SK-N-SH (cell line): ENCODE measurements around the gene AOAH. TPM values are rescaled to one million over a fixed set of nuclear protein-coding genes. Genes with fewer than 3 reads are reported as not detected.

ENCODE experiments used
- CTCF ChIA-PET: fragments of 300-600, 350-600 bp; formaldehyde crosslinking; extraction: SDS; loops from one replicate; lab custom pipeline; 2021; lab: Yijun Ruan, JAX
- POLR2A ChIA-PET: fragments of 350-600 bp; sonication (Branson Sonifier 250); formaldehyde crosslinking; extraction: SDS; loops from one replicate; lab custom pipeline; 2020; ENCODE audit warnings: antibody characterized with exemption, inconsistent platforms; lab: Yijun Ruan, JAX
- DNase-seq: peaks from one replicate; pipeline ENCODE4 v3.0.0; 2012
- H2AFZ ChIP-seq: fragments of 200-600 bp; sonication (generic); 2 replicates; pipeline ENCODE4 v1.8.1; 2016; ENCODE audit warnings: antibody characterized with exemption, mild to moderate bottlenecking, low read depth
- H3F3A ChIP-seq: fragments of 200-600 bp; sonication (generic); replicated peaks from 2 replicates; pipeline ENCODE3; 2016; ENCODE audit warnings: antibody characterized with exemption, mild to moderate bottlenecking; ENCODE audit not compliant: insufficient read depth
- H3K27ac ChIP-seq, 2 experiments: fragments of 200-500 bp in 1 of 2; fragments of 200-600 bp in 1 of 2; sonication (Bioruptor generic) in 1 of 2; sonication (generic), shearing (Covaris generic) in 1 of 2; 2 replicates each; pipeline versions ENCODE4 v1.5.1 to v1.6.1; 2014 to 2016; ENCODE audit warnings: low read depth in 2 of 2, inconsistent platforms in 1 of 2, low read length in 1 of 2, mild to moderate bottlenecking in 1 of 2, mixed read lengths in 1 of 2
- H3K27me3 ChIP-seq: fragments of 200-600 bp; sonication (generic), shearing (Covaris generic); 2 replicates; pipeline ENCODE4 v1.6.1; 2016; ENCODE audit warnings: mixed run types; ENCODE audit not compliant: insufficient read depth
- H3K36me3 ChIP-seq, 2 experiments: fragments of 200-500 bp in 1 of 2; fragments of 200-600 bp in 1 of 2; sonication (Bioruptor generic) in 1 of 2; sonication (generic) in 1 of 2; replicated peaks in 1 of 2; 2 replicates each; pipeline versions ENCODE3 to v1.5.1; 2014 to 2016; ENCODE audit warnings: low read length in 1 of 2, mild to moderate bottlenecking in 1 of 2; ENCODE audit not compliant: insufficient read depth in 2 of 2, control insufficient read depth in 1 of 2
- H3K4me1 ChIP-seq, 2 experiments: fragments of 200-500 bp in 1 of 2; fragments of 200-600 bp in 1 of 2; sonication (Bioruptor generic) in 1 of 2; sonication (generic), shearing (Covaris generic) in 1 of 2; 2 replicates each; pipeline versions ENCODE4 v1.5.1 to v1.6.1; 2014 to 2016; ENCODE audit warnings: low read depth in 1 of 2, low read length in 1 of 2, mixed run types in 1 of 2; ENCODE audit not compliant: insufficient read depth in 2 of 2, control insufficient read depth in 1 of 2
- H3K4me2 ChIP-seq: fragments of 200-600 bp; sonication (generic), shearing (Covaris generic); 2 replicates; pipeline ENCODE4 v1.6.1; 2017; ENCODE audit warnings: mixed run types
- H3K4me3 ChIP-seq, 2 experiments: fragments of 200-500 bp in 1 of 2; fragments of 200-600 bp in 1 of 2; sonication (Bioruptor generic) in 1 of 2; sonication (generic), shearing (Covaris generic) in 1 of 2; 2 replicates each; pipeline versions ENCODE4 v1.5.1 to v1.8.1; 2014 to 2016; ENCODE audit warnings: low read depth in 2 of 2, inconsistent platforms in 1 of 2, low read length in 1 of 2, mild to moderate bottlenecking in 1 of 2, mixed read lengths in 1 of 2, moderate library complexity in 1 of 2
- H3K79me2 ChIP-seq: fragments of 200-600 bp; sonication (generic); 2 replicates; pipeline ENCODE4 v1.8.1; 2017; ENCODE audit warnings: mild to moderate bottlenecking; ENCODE audit not compliant: insufficient read depth
- H3K9ac ChIP-seq: fragments of 200-600 bp; sonication (generic); 2 replicates; pipeline ENCODE4 v1.6.1; 2017; ENCODE audit warnings: mixed run types
- H3K9me2 ChIP-seq: fragments of 200-600 bp; sonication (generic); 2 replicates; pipeline ENCODE4 v1.6.1; 2017; ENCODE audit warnings: mixed run types
- H3K9me3 ChIP-seq: fragments of 200-600 bp; sonication (generic); 2 replicates; pipeline ENCODE4 v1.6.1; 2017; ENCODE audit warnings: mixed run types, mild to moderate bottlenecking, moderate library complexity
- H4K20me1 ChIP-seq: fragments of 200-600 bp; sonication (generic); 2 replicates; pipeline ENCODE4 v1.6.1; 2017; ENCODE audit warnings: mild to moderate bottlenecking, mixed run types; ENCODE audit not compliant: insufficient read depth
- ELF1 ChIP-seq: IDR thresholded peaks from 2 replicates; pipeline ENCODE4 v1.4.0; 2012
- MXI1 ChIP-seq: IDR thresholded peaks from 2 replicates; pipeline ENCODE4 v1.6.1; 2012; ENCODE audit warnings: mild to moderate bottlenecking, low read depth, low read length, improper control_type of control experiment
- NFIC ChIP-seq: IDR thresholded peaks from 2 replicates; pipeline ENCODE4 v1.4.0; 2012; ENCODE audit warnings: borderline replicate concordance
- TAF1 ChIP-seq: IDR thresholded peaks from 2 replicates; pipeline ENCODE4 v1.6.1; 2012; ENCODE audit warnings: low read depth, mild to moderate bottlenecking, low read length, moderate library complexity, borderline replicate concordance
- TCF12 ChIP-seq: IDR thresholded peaks from 2 replicates; pipeline ENCODE4 v1.4.0; 2012
- YY1 ChIP-seq: IDR thresholded peaks from 2 replicates; pipeline ENCODE4 v1.4.0; 2012; ENCODE audit warnings: low read depth, mild to moderate bottlenecking
- ZBTB33 ChIP-seq: IDR thresholded peaks from 2 replicates; pipeline ENCODE4 v1.4.0; 2012; ENCODE audit warnings: low read depth, borderline replicate concordance
- WGBS: methylation state at CpG from one replicate; pipeline ENCODE4 v1.1.6; 2017; ENCODE audit warnings: low lambda C conversion rate; 5-methylcytosine and 5-hydroxymethylcytosine counted together
- polyA plus RNA-seq, 3 experiments: library from polyadenylated mRNA; depleted of rRNA; stranded (reverse); fragments of >200 nt; gene quantifications; 2 replicates each; pipeline ENCODE4 v1.2.3, GENCODE V29; 2012
- TF ChIP-seq, protein P1 (sequence below): fragments of 200-600 bp; sonication (generic); IDR thresholded peaks from 2 replicates; pipeline ENCODE4 v1.6.1; 2017; ENCODE audit warnings: antibody characterized with exemption, mild to moderate bottlenecking, moderate library complexity

Gene AOAH
- polyA plus RNA-seq, 1 of the 3 experiments (the other 2 are of a cell fraction), result not detected

DNA sequence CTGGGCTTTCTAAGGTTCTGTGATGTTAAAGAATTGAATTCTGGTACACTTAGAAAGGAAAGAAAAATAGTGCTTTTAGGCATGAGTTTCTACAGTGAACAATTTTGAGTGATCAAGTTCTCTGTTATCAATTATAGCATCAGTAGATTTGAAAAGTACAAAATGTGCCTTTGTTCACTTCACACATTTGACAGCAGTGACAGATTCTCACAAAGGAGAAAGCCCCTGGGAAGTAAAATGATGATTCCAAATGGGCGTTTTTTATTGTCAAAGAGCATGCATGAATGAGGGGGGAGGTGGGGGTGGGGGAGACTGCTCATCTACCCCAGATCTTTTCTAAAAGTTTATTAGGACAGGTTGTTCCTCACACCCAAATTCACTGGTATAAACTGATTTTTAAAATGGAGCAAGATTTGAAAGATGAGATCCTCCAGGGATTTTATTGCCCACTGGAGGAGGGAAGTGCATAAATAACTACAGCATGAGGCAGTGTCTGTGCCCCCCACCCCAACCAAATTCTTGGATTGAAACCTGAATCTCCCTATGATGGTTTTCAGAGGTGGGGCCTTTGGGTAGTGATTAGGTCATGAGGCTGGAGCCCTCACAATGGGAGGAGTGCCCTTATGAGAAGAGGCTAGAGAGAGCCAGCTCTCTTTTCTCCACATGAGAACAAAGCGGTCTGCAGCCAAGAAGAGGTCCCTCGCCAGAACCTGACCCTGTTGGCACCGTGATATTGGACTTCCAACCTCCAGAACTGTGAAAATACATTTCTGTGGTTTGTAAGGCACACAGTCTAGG is 79.5 kb downstream of the AOAH start:
- Histone ChIP-seq H3K79me2 (no peaks in the 10 kb centered on the region), H3F3A (no peaks in the 10 kb centered on the region), H3K27ac (no peak overlapping the region), H3K9ac (no peak overlapping the region), H2AFZ (no peak overlapping the region), H3K4me3 (no peak overlapping the region), H3K4me2 (no peak overlapping the region), H3K36me3 (no peaks in the 10 kb centered on the region), H3K9me2 (no peaks in the 10 kb centered on the region), H4K20me1 (no peaks in the 10 kb centered on the region), H3K27me3 (peaks cover 10% of the 10 kb centered on the region; the same call in 1 of the 2 replicates), H3K9me3 (no peaks in the 10 kb centered on the region), H3K4me1 (no peaks in the 10 kb centered on the region)
- ChIA-PET CTCF (interaction anchor here (0.7 kb wide), 1 partner anchor 13 kb away, joined by 3 read pairs; no protein-coding TSS in a partner anchor), POLR2A (no interaction called here)
- DNase-seq, result no peak
- TF ChIP-seq YY1 (no peak), MXI1 (no peak)
- TF ChIP-seq, protein P1, sequence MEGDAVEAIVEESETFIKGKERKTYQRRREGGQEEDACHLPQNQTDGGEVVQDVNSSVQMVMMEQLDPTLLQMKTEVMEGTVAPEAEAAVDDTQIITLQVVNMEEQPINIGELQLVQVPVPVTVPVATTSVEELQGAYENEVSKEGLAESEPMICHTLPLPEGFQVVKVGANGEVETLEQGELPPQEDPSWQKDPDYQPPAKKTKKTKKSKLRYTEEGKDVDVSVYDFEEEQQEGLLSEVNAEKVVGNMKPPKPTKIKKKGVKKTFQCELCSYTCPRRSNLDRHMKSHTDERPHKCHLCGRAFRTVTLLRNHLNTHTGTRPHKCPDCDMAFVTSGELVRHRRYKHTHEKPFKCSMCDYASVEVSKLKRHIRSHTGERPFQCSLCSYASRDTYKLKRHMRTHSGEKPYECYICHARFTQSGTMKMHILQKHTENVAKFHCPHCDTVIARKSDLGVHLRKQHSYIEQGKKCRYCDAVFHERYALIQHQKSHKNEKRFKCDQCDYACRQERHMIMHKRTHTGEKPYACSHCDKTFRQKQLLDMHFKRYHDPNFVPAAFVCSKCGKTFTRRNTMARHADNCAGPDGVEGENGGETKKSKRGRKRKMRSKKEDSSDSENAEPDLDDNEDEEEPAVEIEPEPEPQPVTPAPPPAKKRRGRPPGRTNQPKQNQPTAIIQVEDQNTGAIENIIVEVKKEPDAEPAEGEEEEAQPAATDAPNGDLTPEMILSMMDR, result no peak
- WGBS, result 64% methylated on average over 4 of the region's 4 CpGs

DNA sequence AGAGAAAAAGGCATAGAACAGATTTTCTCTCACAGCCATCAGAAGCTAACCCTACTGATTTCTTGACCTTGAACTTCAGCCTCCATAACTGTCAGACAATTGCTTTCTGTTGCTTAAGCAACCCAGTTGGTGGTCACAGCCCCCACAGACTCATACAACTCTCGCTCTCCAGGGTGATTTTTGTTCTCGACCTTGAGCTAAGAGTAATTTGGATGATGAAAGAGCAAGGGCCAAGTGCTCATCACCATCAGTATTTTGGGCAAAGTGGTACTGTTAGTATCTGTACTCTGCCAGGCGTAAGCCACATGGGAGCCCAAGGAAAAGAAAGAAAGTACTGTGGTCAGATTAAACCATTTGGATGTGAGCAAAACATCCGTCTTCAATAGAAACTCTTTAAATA is 81.9 kb downstream of the AOAH start:
- no peaks in the 10 kb centered on the region for H3F3A ChIP-seq
- H3K4me3 ChIP-seq, result no peak overlapping the region
- H2AFZ ChIP-seq, result no peak overlapping the region
- 66% methylated on average over 4 of the region's 4 CpGs for WGBS
- no peaks in the 10 kb centered on the region for H4K20me1 ChIP-seq
- H3K27ac ChIP-seq, result no peak overlapping the region
- POLR2A ChIA-PET, result no interaction called here
- no peaks in the 10 kb centered on the region for H3K36me3 ChIP-seq
- H3K9me2 ChIP-seq, result no peaks in the 10 kb centered on the region
- no peaks in the 10 kb centered on the region for H3K4me1 ChIP-seq
- H3K4me2 ChIP-seq, result no peak overlapping the region
- CTCF ChIA-PET, result interaction anchor here (1.5 kb wide), 1 partner anchor 12 kb away, joined by 3 read pairs; no protein-coding TSS in a partner anchor
- H3K27me3 ChIP-seq, result peaks cover 14% of the 10 kb centered on the region; the same call in 1 of the 2 replicates
- DNase-seq, result no peak
- H3K9me3 ChIP-seq, result no peaks in the 10 kb centered on the region
- no peak overlapping the region for H3K9ac ChIP-seq
- no peaks in the 10 kb centered on the region for H3K79me2 ChIP-seq
- TF ChIP-seq ELF1 (no peak), TCF12 (no peak), TAF1 (no peak), NFIC (no peak), ZBTB33 (no peak)
